Suprapubic skin (tissue), 4 donors: ENCODE results near the gene TRPM2. TPM values are rescaled to one million over a fixed set of nuclear protein-coding genes. Genes with fewer than 3 reads are reported as not detected.
A peak's percentile ranks its signal among the peaks of the same experiment; 100 is the strongest.

Experiments used
- DNase-seq, 2 donors: peaks; one replicate each; pipeline ENCODE4 v3.0.0-alpha.2; 2019; ENCODE audit warnings: low spot score in 2 of 2
- H3K27ac ChIP-seq: fragments of 200-600 bp; sonication (generic); one replicate; pipeline ENCODE4 v1.5.1; 2019
- H3K27me3 ChIP-seq: fragments of 200-600 bp; sonication (generic); one replicate; pipeline ENCODE4 v1.5.1; 2019
- H3K36me3 ChIP-seq: fragments of 200-600 bp; sonication (generic); one replicate; pipeline ENCODE4 v1.5.1; 2019
- H3K4me1 ChIP-seq: fragments of 200-600 bp; sonication (generic); one replicate; pipeline ENCODE4 v1.5.1; 2019
- H3K4me3 ChIP-seq: fragments of 200-600 bp; sonication (generic); one replicate; pipeline ENCODE4 v1.5.1; 2019; ENCODE audit warnings: mild to moderate bottlenecking
- H3K9me3 ChIP-seq: fragments of 200-600 bp; sonication (generic); one replicate; pipeline ENCODE4 v1.5.1; 2019
- CTCF ChIP-seq, 2 donors: fragments of 200-600 bp in 1 of 2; fragments of 450-650 bp in 1 of 2; sonication (generic) in 1 of 2; IDR thresholded peaks; one replicate each; pipeline ENCODE4 v1.5.1; 2016 to 2019; ENCODE audit warnings: antibody characterized with exemption in 2 of 2, mild to moderate bottlenecking in 1 of 2, moderate library complexity in 1 of 2
- EP300 ChIP-seq: sonication (generic); formaldehyde crosslinking; IDR thresholded peaks from one replicate; pipeline ENCODE4 v1.6.1; 2017; ENCODE audit warnings: antibody characterized with exemption
- POLR2A ChIP-seq, 2 donors: fragments of 450-650 bp; IDR thresholded peaks; one replicate each; pipeline ENCODE4 v1.6.1; 2017; ENCODE audit warnings: antibody characterized with exemption in 2 of 2, mild to moderate bottlenecking in 2 of 2, moderate library complexity in 2 of 2
- POLR2AphosphoS5 ChIP-seq, 3 donors: sonication (generic); formaldehyde crosslinking; IDR thresholded peaks; one replicate each; pipeline ENCODE4 v1.6.1; 2017; ENCODE audit warnings: antibody characterized with exemption in 3 of 3
- WGBS: methylation state at CpG from one replicate; pipeline ENCODE4 v1.1.5; 2018; 5-methylcytosine and 5-hydroxymethylcytosine counted together
- total RNA-seq, 4 donors: library from RNA; depleted of rRNA; stranded (reverse); fragments of >200 nt; gene quantifications; one replicate each; pipeline ENCODE4 v1.1.0, GENCODE V29; 2016

Gene TRPM2
- total RNA-seq, 4 donors from 2014 or later, result 2.5 to 4.2 (median 3.2) TPM

GRCh38 chr21:44443291-44443890 is 90.0 kb downstream of the TRPM2 start:
- Histone ChIP-seq H3K27ac (no peak overlapping the region), H3K27me3 (peaks cover 49% of the 10 kb centered on the region), H3K36me3 (no peaks in the 10 kb centered on the region), H3K4me1 (peaks cover 3% of the 10 kb centered on the region), H3K4me3 (no peak overlapping the region), H3K9me3 (no peaks in the 10 kb centered on the region)
- WGBS, result 100% methylated on average over 1 of the region's 17 CpGs
- TF ChIP-seq POLR2AphosphoS5 (IDR thresholded peaks at IDR 0.05) (no peak), EP300 (no peak), POLR2A (IDR thresholded peaks at IDR 0.05) (no peak), CTCF (IDR thresholded peaks at IDR 0.05) (no peak)
- peak in 1 of 2 donors; percentile 39 for DNase-seq

- Histone ChIP-seq H3K4me1 (no peaks in the 10 kb centered on the region), H3K27me3 (peaks cover 48% of the 10 kb centered on the region), H3K27ac (no peak overlapping the region), H3K36me3 (no peaks in the 10 kb centered on the region), H3K9me3 (no peaks in the 10 kb centered on the region), H3K4me3 (no peak overlapping the region)
- no peak for DNase-seq
- 90% methylated on average over 2 of the region's 12 CpGs for WGBS
- no peak for TF ChIP-seq POLR2AphosphoS5 (IDR thresholded peaks at IDR 0.05)
- TF ChIP-seq CTCF (IDR thresholded peaks at IDR 0.05), result no peak
- no peak for TF ChIP-seq EP300
- no peak for TF ChIP-seq POLR2A (IDR thresholded peaks at IDR 0.05)
These were observed 90.5 kb downstream of the TRPM2 start for GRCh38 chr21:44443891-44444285.

- no peak overlapping the region for H3K27ac ChIP-seq
- H3K4me3 ChIP-seq, result no peak overlapping the region
- 86% methylated on average over 12 of the region's 21 CpGs for WGBS
- no peaks in the 10 kb centered on the region for H3K36me3 ChIP-seq
- DNase-seq, result peak in 1 of 2 donors; percentile 38
- peaks cover 44% of the 10 kb centered on the region for H3K27me3 ChIP-seq
- H3K4me1 ChIP-seq, result no peaks in the 10 kb centered on the region
- no peak for TF ChIP-seq POLR2A (IDR thresholded peaks at IDR 0.05)
- TF ChIP-seq EP300, result no peak
- no peak for TF ChIP-seq POLR2AphosphoS5 (IDR thresholded peaks at IDR 0.05)
- TF ChIP-seq CTCF (IDR thresholded peaks at IDR 0.05), result no peak
- no peaks in the 10 kb centered on the region for H3K9me3 ChIP-seq
These were observed 91.0 kb downstream of the TRPM2 start for GRCh38 chr21:44444286-44444931.

DNA sequence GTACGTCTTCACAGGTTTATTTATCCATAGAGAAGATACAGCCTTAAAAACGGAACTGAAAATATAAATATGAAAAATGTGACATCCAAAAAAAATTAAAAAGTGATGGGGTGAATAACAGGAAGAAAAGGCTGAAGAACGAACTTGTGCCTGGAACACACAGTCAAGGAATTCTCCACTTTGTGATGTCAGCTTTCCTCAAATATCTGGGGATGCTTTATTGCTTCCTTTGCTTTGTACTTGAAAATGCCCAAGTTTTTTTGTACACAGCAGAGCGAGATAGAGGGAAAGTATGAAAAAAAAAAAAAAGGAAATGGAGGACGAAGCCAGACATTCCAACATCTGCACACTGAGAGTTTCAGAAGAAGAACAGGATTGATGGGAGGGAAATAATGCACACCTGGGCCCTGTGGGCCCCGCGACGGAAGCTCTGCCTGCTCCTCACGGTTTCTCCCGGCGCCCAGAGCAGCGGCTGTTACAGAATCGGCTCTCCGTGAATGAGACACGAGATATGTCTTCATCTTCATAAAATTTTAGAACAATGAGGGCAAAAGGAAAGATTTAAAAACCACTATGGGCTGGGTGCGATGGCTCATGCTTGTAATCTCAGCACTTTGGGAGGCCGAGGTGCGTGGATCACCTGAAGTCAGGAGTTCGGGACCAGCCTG is 91.9 kb downstream of the TRPM2 start:
- Histone ChIP-seq H3K27ac (no peak overlapping the region), H3K4me3 (no peak overlapping the region), H3K9me3 (no peaks in the 10 kb centered on the region), H3K27me3 (peaks cover 52% of the 10 kb centered on the region), H3K36me3 (no peaks in the 10 kb centered on the region), H3K4me1 (no peaks in the 10 kb centered on the region)
- TF ChIP-seq EP300, result no peak
- TF ChIP-seq POLR2AphosphoS5 (IDR thresholded peaks at IDR 0.05), result no peak
- no peak for TF ChIP-seq CTCF (IDR thresholded peaks at IDR 0.05)
- no peak for TF ChIP-seq POLR2A (IDR thresholded peaks at IDR 0.05)
- WGBS, result 40% methylated on average over 19 of the region's 19 CpGs
- DNase-seq, result peak in 1 of 2 donors; percentile 28

DNA sequence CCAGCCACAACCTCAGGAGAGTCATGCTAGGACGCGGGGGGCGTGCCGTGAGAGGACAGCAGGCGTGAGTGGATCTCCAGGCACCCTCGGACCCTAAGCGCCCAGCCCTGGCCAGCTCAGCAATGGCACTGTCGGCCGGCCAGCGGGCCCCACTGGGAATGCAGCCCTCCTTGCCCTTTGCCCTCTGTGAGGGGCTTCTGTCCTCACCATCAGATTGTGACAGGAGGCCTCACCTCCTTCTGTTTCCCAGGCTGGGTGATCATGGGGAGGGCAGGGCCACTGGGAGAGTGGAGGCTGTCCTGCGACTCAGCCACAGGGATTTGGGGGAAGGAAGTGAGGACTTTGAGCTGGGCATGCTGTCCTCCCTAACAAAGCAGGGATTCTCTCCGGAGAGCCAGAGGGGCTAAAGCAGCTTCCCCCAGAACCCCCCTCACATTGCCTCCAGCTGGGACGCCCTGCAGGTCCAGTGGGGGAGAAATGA is 95.3 kb downstream of the TRPM2 start:
- no peaks in the 10 kb centered on the region for H3K9me3 ChIP-seq
- 17% methylated on average over 2 of the region's 13 CpGs for WGBS
- H3K27me3 ChIP-seq, result peaks cover 40% of the 10 kb centered on the region
- no peaks in the 10 kb centered on the region for H3K4me1 ChIP-seq
- no peak overlapping the region for H3K27ac ChIP-seq
- H3K36me3 ChIP-seq, result no peaks in the 10 kb centered on the region
- H3K4me3 ChIP-seq, result no peak overlapping the region
- peak in 1 of 2 donors; percentile 52 for DNase-seq
- no peak for TF ChIP-seq POLR2A (IDR thresholded peaks at IDR 0.05)
- no peak for TF ChIP-seq CTCF (IDR thresholded peaks at IDR 0.05)
- no peak for TF ChIP-seq EP300
- no peak for TF ChIP-seq POLR2AphosphoS5 (IDR thresholded peaks at IDR 0.05)
